ENCODE data around the gene FBN2.

FBN2 gene

GRCh38 chr5:128494516-128494915 lies 43.5 kb downstream of the FBN2 start:
- FAIRE-seq = no peak
- DNase-seq (ENCODE audit: insufficient read length) = no peak
- no peak for TF ChIP-seq POLR2A (IDR thresholded peaks at IDR 0.05; ENCODE audit: low read depth, low read length)
- TF ChIP-seq POLR2AphosphoS5 (IDR thresholded peaks at IDR 0.05; ENCODE audit: low read depth, low read length) = no peak
- no peak for TF ChIP-seq TAF1 (IDR thresholded peaks at IDR 0.05; ENCODE audit: borderline replicate concordance, low read depth, low read length)

GRCh38 chr5:128493657-128494329 lies 44.3 kb downstream of the FBN2 start:
- DNase-seq (ENCODE audit: insufficient read length) (no peak), FAIRE-seq (no peak)
- no peak for TF ChIP-seq POLR2AphosphoS5 (IDR thresholded peaks at IDR 0.05; ENCODE audit: low read depth, low read length)
- TF ChIP-seq TAF1 (IDR thresholded peaks at IDR 0.05; ENCODE audit: borderline replicate concordance, low read depth, low read length) = no peak
- TF ChIP-seq POLR2A (IDR thresholded peaks at IDR 0.05; ENCODE audit: low read depth, low read length) = no peak

GRCh38 chr5:128491291-128491690 lies 46.8 kb downstream of the FBN2 start:
- no peak for FAIRE-seq
- no peak for DNase-seq (ENCODE audit: insufficient read length)
- no peak for TF ChIP-seq TAF1 (IDR thresholded peaks at IDR 0.05; ENCODE audit: borderline replicate concordance, low read depth, low read length)
- no peak for TF ChIP-seq POLR2AphosphoS5 (IDR thresholded peaks at IDR 0.05; ENCODE audit: low read depth, low read length)
- TF ChIP-seq POLR2A (IDR thresholded peaks at IDR 0.05; ENCODE audit: low read depth, low read length) = no peak

- DNase-seq (ENCODE audit: insufficient read length) = no peak
- no peak for FAIRE-seq
- TF ChIP-seq POLR2AphosphoS5 (IDR thresholded peaks at IDR 0.05; ENCODE audit: low read depth, low read length) (no peak), POLR2A (IDR thresholded peaks at IDR 0.05; ENCODE audit: low read depth, low read length) (no peak), TAF1 (IDR thresholded peaks at IDR 0.05; ENCODE audit: borderline replicate concordance, low read depth, low read length) (no peak)
These were observed 47.3 kb downstream of the FBN2 start for GRCh38 chr5:128490761-128491160.

GRCh38 chr5:128487041-128487440 lies 51.0 kb downstream of the FBN2 start:
- DNase-seq (ENCODE audit: insufficient read length) (no peak), FAIRE-seq (no peak)
- no peak for TF ChIP-seq POLR2A (IDR thresholded peaks at IDR 0.05; ENCODE audit: low read depth, low read length)
- no peak for TF ChIP-seq TAF1 (IDR thresholded peaks at IDR 0.05; ENCODE audit: borderline replicate concordance, low read depth, low read length)
- TF ChIP-seq POLR2AphosphoS5 (IDR thresholded peaks at IDR 0.05; ENCODE audit: low read depth, low read length) = no peak

GRCh38 chr5:128483738-128484137 lies 54.3 kb downstream of the FBN2 start:
- no peak for TF ChIP-seq POLR2A (IDR thresholded peaks at IDR 0.05; ENCODE audit: low read depth, low read length)
- TF ChIP-seq TAF1 (IDR thresholded peaks at IDR 0.05; ENCODE audit: borderline replicate concordance, low read depth, low read length) = no peak
- TF ChIP-seq POLR2AphosphoS5 (IDR thresholded peaks at IDR 0.05; ENCODE audit: low read depth, low read length) = no peak
- FAIRE-seq (no peak), DNase-seq (ENCODE audit: insufficient read length) (no peak)

GRCh38 chr5:128480906-128481633 lies 57.0 kb downstream of the FBN2 start:
- FAIRE-seq (no peak), DNase-seq (ENCODE audit: insufficient read length) (no peak)
- TF ChIP-seq POLR2AphosphoS5 (IDR thresholded peaks at IDR 0.05; ENCODE audit: low read depth, low read length) (no peak), TAF1 (IDR thresholded peaks at IDR 0.05; ENCODE audit: borderline replicate concordance, low read depth, low read length) (no peak), POLR2A (IDR thresholded peaks at IDR 0.05; ENCODE audit: low read depth, low read length) (no peak)

GRCh38 chr5:128480158-128480557 lies 57.9 kb downstream of the FBN2 start:
- FAIRE-seq (no peak), DNase-seq (ENCODE audit: insufficient read length) (no peak)
- TF ChIP-seq TAF1 (IDR thresholded peaks at IDR 0.05; ENCODE audit: borderline replicate concordance, low read depth, low read length) (no peak), POLR2A (IDR thresholded peaks at IDR 0.05; ENCODE audit: low read depth, low read length) (no peak), POLR2AphosphoS5 (IDR thresholded peaks at IDR 0.05; ENCODE audit: low read depth, low read length) (no peak)

- TF ChIP-seq TAF1 (IDR thresholded peaks at IDR 0.05; ENCODE audit: borderline replicate concordance, low read depth, low read length) (no peak), POLR2AphosphoS5 (IDR thresholded peaks at IDR 0.05; ENCODE audit: low read depth, low read length) (no peak), POLR2A (IDR thresholded peaks at IDR 0.05; ENCODE audit: low read depth, low read length) (no peak)
- no peak for DNase-seq (ENCODE audit: insufficient read length)
- no peak for FAIRE-seq
These were observed 59.4 kb downstream of the FBN2 start for GRCh38 chr5:128478386-128479368.

- FAIRE-seq = no peak
- no peak for TF ChIP-seq TAF1 (IDR thresholded peaks at IDR 0.05; ENCODE audit: borderline replicate concordance, low read depth, low read length)
- TF ChIP-seq POLR2A (IDR thresholded peaks at IDR 0.05; ENCODE audit: low read depth, low read length) = no peak
- TF ChIP-seq POLR2AphosphoS5 (IDR thresholded peaks at IDR 0.05; ENCODE audit: low read depth, low read length) = no peak
- DNase-seq (ENCODE audit: insufficient read length) = no peak
These were observed 60.1 kb downstream of the FBN2 start for GRCh38 chr5:128477944-128478343.

- no peak for TF ChIP-seq TAF1 (IDR thresholded peaks at IDR 0.05; ENCODE audit: borderline replicate concordance, low read depth, low read length)
- TF ChIP-seq POLR2AphosphoS5 (IDR thresholded peaks at IDR 0.05; ENCODE audit: low read depth, low read length) = no peak
- no peak for TF ChIP-seq POLR2A (IDR thresholded peaks at IDR 0.05; ENCODE audit: low read depth, low read length)
- DNase-seq (ENCODE audit: insufficient read length) = no peak
- no peak for FAIRE-seq
These were observed 62.4 kb downstream of the FBN2 start for GRCh38 chr5:128475693-128476092.
